Stimulated activated CD4-positive, alpha-beta T cell treated with anti-CD3 and anti-CD28 coated beads, TNF-alpha, amount 100 ng/mL, for 4 hours (primary cell): Measurements from ENCODE around the gene MTHFD1.

Experiments
- DNase-seq, 3 experiments: peaks; one replicate each; pipeline ENCODE4 v3.0.0-alpha.2; 2020; ENCODE audit warnings: low read depth in 3 of 3

Gene MTHFD1

GRCh38 chr14:64495252-64495651 lies 107.1 kb downstream of the MTHFD1 start:
- DNase-seq = no peak

GRCh38 chr14:64496764-64497163 lies 108.6 kb downstream of the MTHFD1 start:
- DNase-seq = no peak

GRCh38 chr14:64500088-64500487 lies 111.9 kb downstream of the MTHFD1 start:
- no peak for DNase-seq

- no peak for DNase-seq
Observed at GRCh38 chr14:64501411-64502171, 113.4 kb downstream of the MTHFD1 start.

- DNase-seq = no peak
Observed at GRCh38 chr14:64502456-64502855, 114.3 kb downstream of the MTHFD1 start.

- no peak for DNase-seq
Observed at GRCh38 chr14:64502887-64503433, 114.8 kb downstream of the MTHFD1 start.

- DNase-seq = peak; percentile 80 to 92 (median 90)
Observed at GRCh38 chr14:64503434-64504309, 115.5 kb downstream of the MTHFD1 start, which contains the start of gene ZBTB25. Gene ZBTB25 (minus strand): TSS chr14:64503838. CDS start chr14:64490533, 13,305 bp downstream.

- peak; percentile 75 to 78 (median 77) for DNase-seq
Observed at GRCh38 chr14:64504310-64504896, 116.2 kb downstream of the MTHFD1 start, which contains the start of gene ZBTB1. Gene ZBTB1 (plus strand): TSS chr14:64504770. CDS start chr14:64521505, 16,735 bp downstream.

- peak; percentile 69 to 75 (median 74) for DNase-seq
Observed at GRCh38 chr14:64504897-64505794, 117.0 kb downstream of the MTHFD1 start.

GRCh38 chr14:64506721-64507120 lies 118.6 kb downstream of the MTHFD1 start:
- no peak for DNase-seq

GRCh38 chr14:64507376-64508156 lies 119.4 kb downstream of the MTHFD1 start:
- DNase-seq = no peak

GRCh38 chr14:64508215-64508776 lies 120.1 kb downstream of the MTHFD1 start:
- no peak for DNase-seq

GRCh38 chr14:64509036-64509435 lies 120.9 kb downstream of the MTHFD1 start:
- DNase-seq = no peak
